IMR-90 (cell line): ENCODE data around the gene PRC1. TPM values are rescaled to one million over a fixed set of nuclear protein-coding genes. Genes with fewer than 3 reads are reported as not detected.

ENCODE experiments used
- ATAC-seq: fragments of 200-7000 bp; cut with Tn5 transposase; 2 replicates; pipeline ENCODE4 v1.9.1; 2020; ENCODE audit warnings: low read depth, mild to moderate bottlenecking, moderate library complexity
- BruUV-seq: library from RNA; stranded (reverse); fragments of 400-500 nt; replicated peaks from 2 replicates; lab custom pipeline; 2021; lab: Mats Ljungman, UMichigan
- CTCF ChIA-PET: fragments of 300-600 bp; formaldehyde crosslinking; extraction: SDS; loops from one replicate; lab custom pipeline; 2021; ENCODE audit warnings: antibody characterized with exemption; lab: Yijun Ruan, JAX
- POLR2A ChIA-PET: fragments of 300-600 bp; sonication (Branson Sonifier 250); formaldehyde crosslinking; loops from one replicate; lab custom pipeline; 2022; ENCODE audit warnings: antibody characterized with exemption; ENCODE audit not compliant: unreplicated experiment; lab: Charles Lee
- DNase-seq: peaks from one replicate; pipeline ENCODE4 v3.0.0; 2013
- H2AFZ ChIP-seq: replicated peaks from 2 replicates; pipeline ENCODE3; 2013; ENCODE audit warnings: low read length, mild to moderate bottlenecking; ENCODE audit not compliant: poor library complexity
- H2AK5ac ChIP-seq: 2 replicates; pipeline ENCODE4 v1.6.1; 2013; ENCODE audit warnings: low read depth, low read length, inconsistent platforms
- H2AK9ac ChIP-seq: replicated peaks from 2 replicates; pipeline ENCODE3; 2013; ENCODE audit warnings: mild to moderate bottlenecking, low read depth, low read length, moderate library complexity; ENCODE audit not compliant: poor library complexity
- H2BK120ac ChIP-seq: 2 replicates; pipeline ENCODE4 v1.6.1; 2013; ENCODE audit warnings: low read depth, low read length, inconsistent platforms
- H2BK15ac ChIP-seq: 3 replicates; pipeline ENCODE4 v1.6.1; 2013; ENCODE audit warnings: low read depth, low read length, inconsistent platforms
- H2BK20ac ChIP-seq: 2 replicates; pipeline ENCODE4 v1.6.1; 2013; ENCODE audit warnings: low read depth, mild to moderate bottlenecking, inconsistent platforms, low read length, moderate library complexity
- H2BK5ac ChIP-seq: 2 replicates; pipeline ENCODE4 v1.6.1; 2013; ENCODE audit warnings: mild to moderate bottlenecking, low read depth, low read length, inconsistent platforms; ENCODE audit not compliant: poor library complexity, severe bottlenecking
- H3K14ac ChIP-seq: replicated peaks from 2 replicates; pipeline ENCODE4 v1.6.1; 2013; ENCODE audit warnings: low read depth, low read length, inconsistent platforms
- H3K18ac ChIP-seq: 2 replicates; pipeline ENCODE4 v1.6.1; 2013; ENCODE audit warnings: low read depth, low read length, control low read depth
- H3K23ac ChIP-seq: 2 replicates; pipeline ENCODE4 v1.6.1; 2013; ENCODE audit warnings: low read depth, low read length, inconsistent platforms
- H3K27ac ChIP-seq: 2 replicates; pipeline ENCODE4 v1.5.1; 2013; ENCODE audit warnings: mild to moderate bottlenecking, control low read depth, low read length; ENCODE audit not compliant: insufficient read depth
- H3K27me3 ChIP-seq: 2 replicates; pipeline ENCODE4 v1.6.1; 2013; ENCODE audit warnings: low read length; ENCODE audit not compliant: control insufficient read depth, insufficient read depth
- H3K36me3 ChIP-seq: 2 replicates; pipeline ENCODE4 v1.6.1; 2013; ENCODE audit warnings: low read length, mixed read lengths; ENCODE audit not compliant: control insufficient read depth, insufficient read depth
- H3K4ac ChIP-seq: 2 replicates; pipeline ENCODE4 v1.6.1; 2013; ENCODE audit warnings: low read depth, low read length, inconsistent platforms
- H3K4me1 ChIP-seq: 2 replicates; pipeline ENCODE4 v1.6.1; 2013; ENCODE audit warnings: low read length, mixed read lengths; ENCODE audit not compliant: control insufficient read depth, insufficient read depth
- H3K4me2 ChIP-seq: 2 replicates; pipeline ENCODE4 v1.6.1; 2013; ENCODE audit warnings: low read depth, mild to moderate bottlenecking, control low read depth, low read length, moderate library complexity
- H3K4me3 ChIP-seq: 2 replicates; pipeline ENCODE4 v1.5.1; 2013; ENCODE audit warnings: low read depth, mild to moderate bottlenecking, control low read depth, low read length, moderate library complexity; ENCODE audit not compliant: insufficient read depth
- H3K56ac ChIP-seq: 2 replicates; pipeline ENCODE4 v1.6.1; 2013; ENCODE audit warnings: low read length, inconsistent platforms; ENCODE audit not compliant: insufficient read depth; ENCODE audit errors: extremely low read depth
- H3K79me1 ChIP-seq, 2 experiments: 2 replicates each; pipeline ENCODE4 v1.6.1; 2013; ENCODE audit warnings: low read length in 2 of 2, inconsistent platforms in 1 of 2, low read depth in 1 of 2
- H3K9ac ChIP-seq: 2 replicates; pipeline ENCODE4 v1.6.1; 2013; ENCODE audit warnings: low read depth, low read length, control low read depth
- H3K9me1 ChIP-seq: 2 replicates; pipeline ENCODE4 v1.6.1; 2013; ENCODE audit warnings: low read length, inconsistent platforms; ENCODE audit not compliant: insufficient read depth
- H3K9me3 ChIP-seq: 2 replicates; pipeline ENCODE4 v1.6.1; 2013; ENCODE audit warnings: low read length; ENCODE audit not compliant: control insufficient read depth, insufficient read depth
- H4K20me1 ChIP-seq: 2 replicates; pipeline ENCODE4 v1.6.1; 2013; ENCODE audit warnings: low read length, inconsistent platforms; ENCODE audit not compliant: insufficient read depth
- H4K5ac ChIP-seq: 2 replicates; pipeline ENCODE4 v1.6.1; 2013; ENCODE audit warnings: mild to moderate bottlenecking, low read depth, low read length, control low read depth
- H4K8ac ChIP-seq, 2 experiments: 2 replicates each; pipeline ENCODE4 v1.6.1; 2013; ENCODE audit warnings: low read depth in 2 of 2, low read length in 2 of 2, control low read depth in 1 of 2, inconsistent platforms in 1 of 2
- H4K91ac ChIP-seq: 2 replicates; pipeline ENCODE4 v1.6.1; 2013; ENCODE audit warnings: low read depth, low read length, inconsistent platforms; ENCODE audit not compliant: insufficient read depth
- BHLHE40 ChIP-seq: fragments of 150-350 bp; IDR thresholded peaks from 2 replicates; pipeline ENCODE4 v1.6.1; 2016; ENCODE audit warnings: mild to moderate bottlenecking, low read depth, low read length
- CEBPB ChIP-seq: IDR thresholded peaks from 2 replicates; pipeline ENCODE4 v1.6.1; 2012; ENCODE audit warnings: low read depth, low read length, improper control_type of control experiment
- CHD1 ChIP-seq: IDR thresholded peaks from 2 replicates; pipeline ENCODE4 v1.6.1; 2012; ENCODE audit warnings: low read depth, low read length, improper control_type of control experiment
- FOS ChIP-seq: fragments of 150-350 bp; IDR thresholded peaks from 2 replicates; pipeline ENCODE4 v1.6.1; 2016; ENCODE audit warnings: low read depth, low read length
- MAFK ChIP-seq: IDR thresholded peaks from 2 replicates; pipeline ENCODE4 v1.6.1; 2012; ENCODE audit warnings: low read depth, low read length, improper control_type of control experiment
- MXI1 ChIP-seq: IDR thresholded peaks from 2 replicates; pipeline ENCODE4 v1.6.1; 2012; ENCODE audit warnings: low read depth, mild to moderate bottlenecking, low read length, moderate library complexity, borderline replicate concordance
- NFE2L2 ChIP-seq: fragments of 150-350 bp; IDR thresholded peaks from 2 replicates; pipeline ENCODE4 v1.6.1; 2016; ENCODE audit warnings: low read depth, mild to moderate bottlenecking, low read length
- RCOR1 ChIP-seq: IDR thresholded peaks from 2 replicates; pipeline ENCODE4 v1.6.1; 2012; ENCODE audit warnings: mild to moderate bottlenecking, low read length, improper control_type of control experiment; ENCODE audit not compliant: insufficient replicate concordance
- SMC3 ChIP-seq: fragments of 150-350 bp; IDR thresholded peaks from 2 replicates; pipeline ENCODE4 v1.6.1; 2016; ENCODE audit warnings: low read depth, mild to moderate bottlenecking, antibody characterized with exemption, low read length, moderate library complexity
- WGBS, 2 experiments: methylation state at CpG; one replicate each; pipeline versions ENCODE4 v1.1.5 to v1.1.7; 2013; ENCODE audit warnings: missing lambda C conversion rate in 2 of 2; ENCODE audit not compliant: insufficient read length in 1 of 2; ENCODE audit errors: extremely low coverage in 2 of 2; 5-methylcytosine and 5-hydroxymethylcytosine counted together
- dilution Hi-C: fragments of 300-500 bp; cut with HindIII; formaldehyde crosslinking; loops from one replicate; pipeline ENCODE4 v1.14.3; 2018; ENCODE audit warnings: low sequenced_read_pairs; ENCODE audit not compliant: unreplicated experiment
- in situ Hi-C: fragments of 300-500 bp; cut with MboI; formaldehyde crosslinking; loops from 3 replicates; pipeline ENCODE4 v1.14.3; 2019; ENCODE audit warnings: low sequenced_read_pairs, inconsistent platforms, mixed read lengths
- intact Hi-C: fragments of 100-400 bp; cut with micrococcal nuclease; formaldehyde crosslinking; loops from 2 replicates; pipeline ENCODE4 v1.10.0; 2022
- polyA plus RNA-seq, 3 experiments: library from polyadenylated mRNA; depleted of rRNA; stranded (reverse); fragments of >200 nt; gene quantifications; 2 replicates each; pipeline ENCODE4 v1.2.3, GENCODE V29; 2012; ENCODE audit warnings: low replicate concordance in 1 of 3
- total RNA-seq: library from RNA; depleted of rRNA; stranded (reverse); fragments of >200 nt; gene quantifications from 2 replicates; pipeline ENCODE4 v1.2.3, GENCODE V29; 2012
- TF ChIP-seq, protein P1 (sequence below): conservative IDR thresholded peaks from 2 replicates; pipeline ENCODE4 v1.5.1; 2012; ENCODE audit warnings: mild to moderate bottlenecking, low read depth, low read length, improper control_type of control experiment

The PRC1 gene
- total and polyA plus RNA-seq, 2 of the 4 experiments (the other 2 are of a cell fraction): 131 to 148 TPM

DNA sequence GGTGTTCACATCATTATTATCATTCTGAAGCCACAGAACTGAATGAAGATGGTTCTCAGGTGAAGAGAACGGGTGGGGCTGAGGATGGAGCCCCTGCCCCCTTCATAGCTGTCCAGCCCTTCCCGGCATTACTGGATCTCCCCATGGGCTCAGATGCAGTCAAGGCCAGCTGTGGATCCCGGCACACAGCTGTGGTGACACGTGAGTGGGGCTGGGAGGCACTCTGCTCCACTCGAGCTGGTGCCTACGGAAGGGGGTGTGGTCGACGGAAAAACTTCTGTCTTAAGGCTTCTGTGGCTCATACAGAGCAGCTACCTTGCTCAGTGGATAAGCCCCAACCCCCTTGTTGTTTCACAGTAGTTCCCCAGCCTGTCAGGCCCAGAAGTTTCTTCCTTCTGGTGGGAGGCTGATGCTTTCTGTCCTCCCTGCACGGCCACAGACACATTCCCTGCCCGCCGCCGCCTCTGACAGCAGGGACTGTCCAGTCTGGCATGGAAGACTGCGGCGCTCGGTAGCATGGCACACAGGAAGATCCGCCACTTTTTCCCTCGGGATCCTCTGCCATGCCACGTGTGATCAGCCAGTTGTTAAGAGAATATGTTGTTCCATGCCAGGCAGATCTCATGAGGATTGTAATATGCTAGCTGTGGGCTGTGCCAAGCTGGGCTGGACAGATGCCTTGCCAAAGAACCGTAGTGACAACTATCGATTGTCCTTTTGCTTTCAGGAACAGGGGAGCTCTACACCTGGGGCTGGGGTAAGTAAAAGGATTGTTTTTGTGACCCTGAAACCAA is 33.8 kb downstream of the PRC1 start:
- H2AFZ ChIP-seq: no peak overlapping the region
- H3K18ac ChIP-seq: no peak overlapping the region
- peaks cover 6% of the 10 kb centered on the region for H3K4me1 ChIP-seq
- no peak overlapping the region for H4K8ac ChIP-seq
- H3K4ac ChIP-seq: no peak overlapping the region
- H3K9me3 ChIP-seq: no peaks in the 10 kb centered on the region
- H3K4me3 ChIP-seq: no peak overlapping the region
- no peak overlapping the region for H3K23ac ChIP-seq
- DNase-seq (no peak), ATAC-seq (no peak)
- no peaks in the 10 kb centered on the region for H3K27me3 ChIP-seq
- H2BK120ac ChIP-seq: no peak overlapping the region
- TF ChIP-seq FOS (no peak), BHLHE40 (no peak), MAFK (no peak), CEBPB (no peak), RCOR1 (no peak), SMC3 (no peak), NFE2L2 (no peak), MXI1 (no peak), CHD1 (no peak)
- TF ChIP-seq, protein P1, sequence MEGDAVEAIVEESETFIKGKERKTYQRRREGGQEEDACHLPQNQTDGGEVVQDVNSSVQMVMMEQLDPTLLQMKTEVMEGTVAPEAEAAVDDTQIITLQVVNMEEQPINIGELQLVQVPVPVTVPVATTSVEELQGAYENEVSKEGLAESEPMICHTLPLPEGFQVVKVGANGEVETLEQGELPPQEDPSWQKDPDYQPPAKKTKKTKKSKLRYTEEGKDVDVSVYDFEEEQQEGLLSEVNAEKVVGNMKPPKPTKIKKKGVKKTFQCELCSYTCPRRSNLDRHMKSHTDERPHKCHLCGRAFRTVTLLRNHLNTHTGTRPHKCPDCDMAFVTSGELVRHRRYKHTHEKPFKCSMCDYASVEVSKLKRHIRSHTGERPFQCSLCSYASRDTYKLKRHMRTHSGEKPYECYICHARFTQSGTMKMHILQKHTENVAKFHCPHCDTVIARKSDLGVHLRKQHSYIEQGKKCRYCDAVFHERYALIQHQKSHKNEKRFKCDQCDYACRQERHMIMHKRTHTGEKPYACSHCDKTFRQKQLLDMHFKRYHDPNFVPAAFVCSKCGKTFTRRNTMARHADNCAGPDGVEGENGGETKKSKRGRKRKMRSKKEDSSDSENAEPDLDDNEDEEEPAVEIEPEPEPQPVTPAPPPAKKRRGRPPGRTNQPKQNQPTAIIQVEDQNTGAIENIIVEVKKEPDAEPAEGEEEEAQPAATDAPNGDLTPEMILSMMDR: no peak
- H2BK20ac ChIP-seq: no peak overlapping the region
- no peaks in the 10 kb centered on the region for H3K9me1 ChIP-seq
- H2AK9ac ChIP-seq: peak overlapping the region; percentile 63
- H3K9ac ChIP-seq: no peak overlapping the region
- in situ Hi-C loops: no loop called here
- H4K91ac ChIP-seq: no peak overlapping the region
- no peak overlapping the region for H3K4me2 ChIP-seq
- CTCF ChIA-PET: no interaction called here
- H3K56ac ChIP-seq: no peak overlapping the region
- no peak overlapping the region for H3K14ac ChIP-seq
- intact Hi-C loops: no loop called here
- POLR2A ChIA-PET: no interaction called here
- H3K79me1 ChIP-seq: peaks cover 6 to 35% of the 10 kb centered on the region in 2 experiments
- H4K20me1 ChIP-seq: no peaks in the 10 kb centered on the region; the same call in 1 of the 2 replicates
- H3K36me3 ChIP-seq: peaks cover 20% of the 10 kb centered on the region
- BruUV-seq: no TSS peak
- dilution Hi-C loops: no loop called here
- WGBS, 2 experiments: 90% methylated on average over 19 of the region's 20 CpGs; no CpG with 5 or more reads in 1 of the 2 experiments
- H3K27ac ChIP-seq: no peak overlapping the region
- H2AK5ac ChIP-seq: no peak overlapping the region
- no peak overlapping the region for H2BK5ac ChIP-seq
- H4K5ac ChIP-seq: no peak overlapping the region
- H2BK15ac ChIP-seq: no peak overlapping the region
